Measurements from ENCODE around the gene RNGTT. TPM values are rescaled to one million over a fixed set of nuclear protein-coding genes. Genes with fewer than 3 reads are reported as not detected.

The RNGTT gene
- total and polyA plus RNA-seq, 4 donors, result 4.1 to 15.5 (median 9.9) TPM

- intact Hi-C loops (cut with DNase I), result loop anchor here in 1 of 2 donors (5.0 kb wide), 1 partner anchor 938 kb away; no protein-coding TSS in a partner anchor
Measured at GRCh38 chr6:88865275-88865674, 98.1 kb downstream of the RNGTT start.

DNA sequence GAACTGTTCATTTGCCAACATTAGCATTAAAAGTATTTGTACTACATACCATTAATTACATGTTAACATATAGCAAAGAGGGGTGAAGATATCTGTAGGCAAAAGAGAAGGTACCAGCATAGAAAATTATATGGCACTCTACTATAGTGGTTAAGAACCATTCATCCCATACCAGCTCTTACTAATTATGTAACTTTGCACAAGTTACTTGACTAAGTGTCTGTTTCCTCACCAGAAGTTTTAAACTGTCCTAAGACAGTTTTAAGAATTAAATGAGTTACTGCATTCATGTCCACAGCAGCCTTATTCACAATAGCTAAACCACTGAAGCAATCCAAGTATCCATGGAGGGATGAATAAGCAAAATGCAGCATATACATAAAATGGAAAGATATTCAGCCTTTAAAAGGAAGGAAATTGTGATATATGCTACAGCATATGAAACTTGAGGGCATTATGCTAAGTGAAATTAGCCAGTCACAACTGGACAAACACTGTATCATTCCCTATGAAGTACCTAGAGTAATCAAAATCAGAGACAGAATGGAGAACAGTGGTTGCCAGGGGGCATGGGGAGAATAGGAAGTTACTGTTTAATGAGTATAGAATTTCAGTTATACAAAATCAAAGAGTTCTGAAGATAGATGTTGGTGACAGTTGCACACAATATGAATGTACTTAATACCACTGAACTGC lies 98.9 kb downstream of the RNGTT start:
- Histone ChIP-seq H3K9me3 (ENCODE audit: control insufficient read depth, low read length) (no peaks in the 10 kb centered on the region), H3K27ac (ENCODE audit: low read depth in 1 of 2, low read length in 2 of 2) (no peak overlapping the region), H3K36me3 (ENCODE audit: control insufficient read depth in 1 of 2, insufficient read depth in 2 of 2, low read length in 1 of 2) (no peaks in the 10 kb centered on the region), H3K27me3 (ENCODE audit: control insufficient read depth in 1 of 2, insufficient read depth in 2 of 2, low read length in 1 of 2) (no peaks in the 10 kb centered on the region), H3K4me1 (ENCODE audit: control insufficient read depth in 1 of 2, insufficient read depth in 2 of 2, low read length in 2 of 2) (peaks cover 0 to 4% of the 10 kb centered on the region in 2 donors), H3K4me3 (ENCODE audit: low read length in 2 of 2) (no peak overlapping the region)
- ATAC-seq (ENCODE audit: low FRiP score), result no peak
- DNase-seq, result no peak
- intact Hi-C loops (cut with DNase I), result loop anchor here in 1 of 2 donors (5.0 kb wide), 1 partner anchor 937 kb away; no protein-coding TSS in a partner anchor

More at GRCh38 chr6:88865275-88865674, 98.1 kb downstream of the RNGTT start:
- H3K36me3 ChIP-seq (ENCODE audit: control insufficient read depth in 1 of 2, insufficient read depth in 2 of 2, low read length in 1 of 2), result no peaks in the 10 kb centered on the region
- no peak for DNase-seq
- H3K4me3 ChIP-seq (ENCODE audit: low read length in 2 of 2), result no peak overlapping the region
- H3K4me1 ChIP-seq (ENCODE audit: control insufficient read depth in 1 of 2, insufficient read depth in 2 of 2, low read length in 2 of 2), result peaks cover 0 to 9% of the 10 kb centered on the region in 2 donors
- H3K27me3 ChIP-seq (ENCODE audit: control insufficient read depth in 1 of 2, insufficient read depth in 2 of 2, low read length in 1 of 2), result no peaks in the 10 kb centered on the region
- no peak overlapping the region for H3K27ac ChIP-seq (ENCODE audit: low read depth in 1 of 2, low read length in 2 of 2)
- H3K9me3 ChIP-seq (ENCODE audit: control insufficient read depth, low read length), result no peaks in the 10 kb centered on the region
- WGBS, 2 donors, result 97 to 99% methylated on average over 2 of the region's 2 CpGs
- no peak for ATAC-seq (ENCODE audit: low FRiP score)

DNA sequence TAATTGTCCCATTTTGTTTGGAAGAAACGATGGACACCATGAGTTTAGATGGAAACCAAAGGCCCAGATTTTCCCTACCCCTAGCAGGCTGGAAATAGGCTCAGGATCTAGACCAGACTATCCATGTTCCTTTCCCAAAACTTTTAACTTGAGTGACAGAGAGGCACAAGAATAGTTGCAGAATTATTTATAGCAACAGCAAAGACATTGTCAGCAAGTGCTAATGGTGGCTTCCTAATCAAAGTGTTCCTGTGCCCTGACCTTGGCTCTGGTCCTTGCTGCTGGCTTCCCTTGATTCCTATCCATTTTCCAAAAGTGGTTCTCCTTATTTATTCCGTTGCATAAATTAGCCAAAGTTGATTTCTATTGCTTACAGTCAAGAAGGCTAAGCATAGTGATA lies 103.1 kb downstream of the RNGTT start:
- DNase-seq (no peak), ATAC-seq (ENCODE audit: low FRiP score) (no peak)
- Histone ChIP-seq H3K4me1 (ENCODE audit: control insufficient read depth in 1 of 2, insufficient read depth in 2 of 2, low read length in 2 of 2) (peaks cover 0 to 2% of the 10 kb centered on the region in 2 donors), H3K36me3 (ENCODE audit: control insufficient read depth in 1 of 2, insufficient read depth in 2 of 2, low read length in 1 of 2) (no peaks in the 10 kb centered on the region), H3K27me3 (ENCODE audit: control insufficient read depth in 1 of 2, insufficient read depth in 2 of 2, low read length in 1 of 2) (no peaks in the 10 kb centered on the region), H3K27ac (ENCODE audit: low read depth in 1 of 2, low read length in 2 of 2) (no peak overlapping the region), H3K4me3 (ENCODE audit: low read length in 2 of 2) (no peak overlapping the region), H3K9me3 (ENCODE audit: control insufficient read depth, low read length) (no peaks in the 10 kb centered on the region)
- 97 to 100% methylated on average over 2 of the region's 2 CpGs for whole genome bisulfite sequencing, 2 donors
- intact Hi-C loops (cut with DNase I), result no loop called here

GRCh38 chr6:88858455-88858854 lies 105.0 kb downstream of the RNGTT start:
- peaks cover 0 to 7% of the 10 kb centered on the region in 2 donors for H3K4me1 ChIP-seq (ENCODE audit: control insufficient read depth in 1 of 2, insufficient read depth in 2 of 2, low read length in 2 of 2)
- H3K27me3 ChIP-seq (ENCODE audit: control insufficient read depth in 1 of 2, insufficient read depth in 2 of 2, low read length in 1 of 2), result no peaks in the 10 kb centered on the region
- no peak overlapping the region for H3K27ac ChIP-seq (ENCODE audit: low read depth in 1 of 2, low read length in 2 of 2)
- no peak overlapping the region for H3K4me3 ChIP-seq (ENCODE audit: low read length in 2 of 2)
- intact Hi-C loops (cut with DNase I), result no loop called here
- no peaks in the 10 kb centered on the region for H3K9me3 ChIP-seq (ENCODE audit: control insufficient read depth, low read length)
- H3K36me3 ChIP-seq (ENCODE audit: control insufficient read depth in 1 of 2, insufficient read depth in 2 of 2, low read length in 1 of 2), result no peaks in the 10 kb centered on the region
- ATAC-seq (ENCODE audit: low FRiP score), result no peak
- no peak for DNase-seq
- WGBS, 2 donors, result 97 to 98% methylated on average over 3 of the region's 3 CpGs

DNA sequence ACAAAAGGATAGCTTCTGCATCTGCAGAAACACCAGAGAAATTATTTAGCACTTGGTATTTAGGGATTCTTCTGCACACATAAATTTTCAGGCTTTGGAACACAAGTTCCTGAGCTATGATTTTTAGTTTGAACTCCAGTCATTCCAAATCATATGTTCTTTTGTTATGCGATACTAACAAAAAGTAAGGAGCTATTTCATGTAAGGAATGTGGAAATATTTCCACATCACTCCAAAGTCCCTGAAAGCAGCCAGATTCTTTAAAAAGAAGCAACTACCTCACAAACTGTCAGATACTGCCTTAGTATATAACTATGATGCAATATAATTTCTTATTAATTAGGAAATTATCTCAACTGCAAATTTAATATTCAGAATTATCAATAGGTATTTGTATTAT lies 106.9 kb downstream of the RNGTT start:
- WGBS, 2 donors, result 15 to 27% methylated on average over 1 of the region's 1 CpG
- intact Hi-C loops (cut with DNase I), result no loop called here
- DNase-seq (no peak), ATAC-seq (ENCODE audit: low FRiP score) (no peak)
- H3K9me3 ChIP-seq (ENCODE audit: control insufficient read depth, low read length), result no peaks in the 10 kb centered on the region
- H3K4me3 ChIP-seq (ENCODE audit: low read length in 2 of 2), result no peak overlapping the region
- no peaks in the 10 kb centered on the region for H3K27me3 ChIP-seq (ENCODE audit: control insufficient read depth in 1 of 2, insufficient read depth in 2 of 2, low read length in 1 of 2)
- H3K36me3 ChIP-seq (ENCODE audit: control insufficient read depth in 1 of 2, insufficient read depth in 2 of 2, low read length in 1 of 2), result no peaks in the 10 kb centered on the region
- peaks cover 0 to 7% of the 10 kb centered on the region in 2 donors for H3K4me1 ChIP-seq (ENCODE audit: control insufficient read depth in 1 of 2, insufficient read depth in 2 of 2, low read length in 2 of 2)
- H3K27ac ChIP-seq (ENCODE audit: low read depth in 1 of 2, low read length in 2 of 2), result no peak overlapping the region

DNA sequence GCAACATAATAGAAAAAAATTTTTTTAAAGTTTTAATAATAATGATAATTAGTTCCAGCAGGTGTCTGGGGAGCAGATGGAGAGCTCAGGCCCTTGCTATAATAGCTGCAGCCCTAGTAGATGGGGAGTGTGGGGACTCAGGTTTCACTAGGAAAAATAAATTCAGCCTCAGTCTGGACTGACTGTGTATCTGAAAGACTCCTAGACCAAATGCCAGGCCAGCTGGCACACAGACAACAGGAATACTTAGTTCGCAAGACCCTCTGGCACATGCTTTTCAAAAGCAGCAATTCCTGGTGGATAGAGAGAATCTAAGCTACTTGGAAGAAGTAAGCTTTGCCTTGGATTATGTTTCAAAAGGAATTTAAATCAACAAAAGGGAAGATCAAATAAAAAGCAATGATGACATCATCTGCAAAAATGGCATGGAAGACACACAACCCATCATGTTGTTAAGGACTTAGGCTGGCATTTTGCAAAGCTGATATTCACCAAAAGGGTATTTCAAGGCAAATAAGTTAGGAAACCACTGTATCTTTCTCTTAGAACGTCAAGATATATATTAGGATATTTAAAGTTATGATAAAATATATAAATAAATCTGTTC lies 107.8 kb downstream of the RNGTT start:
- Histone ChIP-seq H3K9me3 (ENCODE audit: control insufficient read depth, low read length) (no peaks in the 10 kb centered on the region), H3K27ac (ENCODE audit: low read depth in 1 of 2, low read length in 2 of 2) (no peak overlapping the region), H3K36me3 (ENCODE audit: control insufficient read depth in 1 of 2, insufficient read depth in 2 of 2, low read length in 1 of 2) (no peaks in the 10 kb centered on the region), H3K27me3 (ENCODE audit: control insufficient read depth in 1 of 2, insufficient read depth in 2 of 2, low read length in 1 of 2) (no peaks in the 10 kb centered on the region), H3K4me3 (ENCODE audit: low read length in 2 of 2) (no peak overlapping the region), H3K4me1 (ENCODE audit: control insufficient read depth in 1 of 2, insufficient read depth in 2 of 2, low read length in 2 of 2) (peaks cover 0 to 7% of the 10 kb centered on the region in 2 donors)
- DNase-seq (no peak), ATAC-seq (ENCODE audit: low FRiP score) (no peak)
- WGBS, 2 donors, result 15 to 25% methylated on average over 2 of the region's 2 CpGs
- intact Hi-C loops (cut with DNase I), result no loop called here

GRCh38 chr6:88852775-88853174 lies 110.6 kb downstream of the RNGTT start:
- Histone ChIP-seq H3K4me3 (ENCODE audit: low read length in 2 of 2) (no peak overlapping the region), H3K4me1 (ENCODE audit: control insufficient read depth in 1 of 2, insufficient read depth in 2 of 2, low read length in 2 of 2) (peaks cover 0 to 7% of the 10 kb centered on the region in 2 donors), H3K36me3 (ENCODE audit: control insufficient read depth in 1 of 2, insufficient read depth in 2 of 2, low read length in 1 of 2) (no peaks in the 10 kb centered on the region), H3K27ac (ENCODE audit: low read depth in 1 of 2, low read length in 2 of 2) (no peak overlapping the region), H3K9me3 (ENCODE audit: control insufficient read depth, low read length) (no peaks in the 10 kb centered on the region), H3K27me3 (ENCODE audit: control insufficient read depth in 1 of 2, insufficient read depth in 2 of 2, low read length in 1 of 2) (no peaks in the 10 kb centered on the region)
- no peak for ATAC-seq (ENCODE audit: low FRiP score)
- DNase-seq, result no peak
- intact Hi-C loops (cut with DNase I), result no loop called here

GRCh38 chr6:88852000-88852399 lies 111.4 kb downstream of the RNGTT start:
- DNase-seq (no peak), ATAC-seq (ENCODE audit: low FRiP score) (no peak)
- Histone ChIP-seq H3K36me3 (ENCODE audit: control insufficient read depth in 1 of 2, insufficient read depth in 2 of 2, low read length in 1 of 2) (no peaks in the 10 kb centered on the region), H3K9me3 (ENCODE audit: control insufficient read depth, low read length) (no peaks in the 10 kb centered on the region), H3K4me1 (ENCODE audit: control insufficient read depth in 1 of 2, insufficient read depth in 2 of 2, low read length in 2 of 2) (peaks cover 0 to 7% of the 10 kb centered on the region in 2 donors), H3K27me3 (ENCODE audit: control insufficient read depth in 1 of 2, insufficient read depth in 2 of 2, low read length in 1 of 2) (no peaks in the 10 kb centered on the region), H3K27ac (ENCODE audit: low read depth in 1 of 2, low read length in 2 of 2) (no peak overlapping the region), H3K4me3 (ENCODE audit: low read length in 2 of 2) (no peak overlapping the region)
- WGBS, 2 donors, result 68 to 73% methylated on average over 2 of the region's 2 CpGs
- intact Hi-C loops (cut with DNase I), result no loop called here

DNA sequence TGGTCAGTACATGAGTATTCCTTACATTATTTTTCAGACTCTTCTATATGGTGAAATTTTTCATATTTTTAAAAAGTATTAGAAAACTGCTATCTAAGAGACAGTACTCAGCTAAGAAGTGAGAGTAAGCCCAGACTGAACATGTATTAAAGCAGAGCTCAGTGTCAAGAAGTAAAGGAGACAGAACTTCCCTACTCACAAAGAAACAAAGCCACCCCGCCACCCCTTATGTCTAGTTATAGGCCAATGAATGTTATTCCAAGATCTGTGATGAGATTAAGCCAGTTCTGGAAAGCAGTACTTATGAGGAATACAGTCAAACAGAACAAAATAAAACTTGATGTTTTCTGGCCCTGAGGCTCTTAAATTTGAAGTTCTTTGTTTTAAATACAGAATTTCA lies 114.5 kb downstream of the RNGTT start:
- Histone ChIP-seq H3K36me3 (ENCODE audit: control insufficient read depth in 1 of 2, insufficient read depth in 2 of 2, low read length in 1 of 2) (no peaks in the 10 kb centered on the region), H3K4me1 (ENCODE audit: control insufficient read depth in 1 of 2, insufficient read depth in 2 of 2, low read length in 2 of 2) (no peaks in the 10 kb centered on the region), H3K9me3 (ENCODE audit: control insufficient read depth, low read length) (no peaks in the 10 kb centered on the region), H3K4me3 (ENCODE audit: low read length in 2 of 2) (no peak overlapping the region), H3K27ac (ENCODE audit: low read depth in 1 of 2, low read length in 2 of 2) (no peak overlapping the region), H3K27me3 (ENCODE audit: control insufficient read depth in 1 of 2, insufficient read depth in 2 of 2, low read length in 1 of 2) (no peaks in the 10 kb centered on the region)
- WGBS, 2 donors, result 6 to 23% methylated on average over 1 of the region's 1 CpG
- intact Hi-C loops (cut with DNase I), result no loop called here
- no peak for ATAC-seq (ENCODE audit: low FRiP score)
- no peak for DNase-seq

Data from aorta (tissue), 5 donors.